ENCODE measurements around the gene COMTD1.

- TF ChIP-seq NFE2L2 (IDR thresholded peaks at IDR 0.05; ENCODE audit: low read length): no peak
- TF ChIP-seq CTCF (CRISPR knock-in tag; IDR thresholded peaks at IDR 0.05): peak; percentile 45
Observed at GRCh38 chr10:75234683-75235374, 928 bp downstream of the COMTD1 start.
